HG03558 (cell line): ENCODE measurements around the gene MEGF9.
"Not testable (repeated sequence)": the region's sequence is repeated elsewhere in the genome, so short reads cannot be mapped to it uniquely, and the experiment has no call there.

Experiments used
- ATAC-seq: cut with Tn5 transposase; IDR thresholded peaks from one replicate; pipeline ENCODE4 v1.9.1; 2021; ENCODE audit warnings: moderate number of reproducible peaks; ENCODE audit not compliant: unreplicated experiment; ENCODE audit errors: extremely low read depth

The MEGF9 gene

DNA sequence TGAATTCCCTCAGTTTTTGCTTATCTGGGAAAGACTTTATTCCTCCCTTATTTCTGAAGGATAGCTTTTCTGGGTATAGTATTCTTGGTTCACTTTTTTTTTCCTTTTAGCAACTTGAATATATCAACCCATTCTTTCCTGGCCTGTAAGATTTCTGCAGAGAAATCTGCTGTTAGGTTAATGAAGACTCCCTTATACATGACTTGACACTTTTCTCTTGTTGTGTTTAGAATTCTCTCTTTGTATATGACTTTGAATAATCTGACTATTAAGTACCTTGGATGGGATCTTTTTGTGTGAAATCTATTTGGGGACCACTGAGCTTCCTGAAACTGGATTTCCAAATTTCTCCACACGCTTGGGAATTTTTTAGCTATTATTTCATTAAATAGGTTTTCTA lies 79.3 kb downstream of the MEGF9 start:
- no peak for ATAC-seq

GRCh38 chr9:120630333-120630732 lies 83.9 kb downstream of the MEGF9 start:
- no peak for ATAC-seq

DNA sequence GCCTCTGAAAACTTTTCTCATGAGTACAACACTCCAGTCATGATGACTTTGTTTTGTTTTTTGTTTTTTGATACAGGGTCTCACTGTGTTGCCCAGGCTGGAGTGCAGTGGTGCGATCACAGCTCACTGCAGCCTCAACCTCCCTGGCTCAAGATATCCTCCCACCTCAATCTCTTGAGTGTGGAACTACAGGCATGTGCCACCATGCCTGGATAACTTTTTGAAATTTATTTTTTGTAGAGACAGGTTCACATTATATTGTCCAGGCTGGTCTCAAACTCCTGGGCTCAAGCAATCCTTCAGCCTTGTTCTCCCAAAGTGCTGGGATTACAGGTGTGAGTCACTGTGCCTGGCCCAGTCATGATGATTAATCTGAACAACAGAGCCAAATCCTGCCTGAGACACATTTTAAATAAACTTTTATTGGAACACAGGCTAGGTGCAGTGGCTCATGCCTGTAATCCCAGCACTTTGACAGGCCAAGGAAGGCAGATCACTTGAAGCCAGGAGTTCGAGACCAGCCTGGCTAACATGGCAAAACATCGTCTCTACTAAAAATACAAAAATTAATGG lies 85.3 kb downstream of the MEGF9 start:
- ATAC-seq = not testable (repeated sequence)

- no peak for ATAC-seq
Observed at GRCh38 chr9:120628207-120628924, 85.9 kb downstream of the MEGF9 start.

GRCh38 chr9:120627073-120627472 lies 87.2 kb downstream of the MEGF9 start:
- no peak for ATAC-seq

DNA sequence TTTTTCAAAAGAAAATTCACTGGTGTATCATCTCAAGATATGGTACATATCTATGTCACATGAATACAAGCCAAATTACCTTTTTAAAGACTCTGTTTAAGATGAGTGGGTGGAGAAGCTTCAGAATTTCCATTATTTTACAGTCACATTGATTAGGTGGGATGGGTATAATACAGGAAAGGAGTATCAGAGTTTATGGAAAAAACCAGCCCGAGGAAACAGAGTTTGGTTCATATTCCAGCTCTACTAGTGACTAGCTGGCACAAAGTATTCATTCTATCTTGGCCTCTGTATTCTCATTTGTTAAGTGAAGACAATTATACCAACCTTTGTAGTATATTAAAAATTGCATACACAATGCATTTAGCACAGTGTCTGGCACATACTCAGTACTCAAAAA lies 87.8 kb downstream of the MEGF9 start:
- ATAC-seq = no peak

GRCh38 chr9:120625222-120625621 lies 89.0 kb downstream of the MEGF9 start:
- no peak for ATAC-seq

DNA sequence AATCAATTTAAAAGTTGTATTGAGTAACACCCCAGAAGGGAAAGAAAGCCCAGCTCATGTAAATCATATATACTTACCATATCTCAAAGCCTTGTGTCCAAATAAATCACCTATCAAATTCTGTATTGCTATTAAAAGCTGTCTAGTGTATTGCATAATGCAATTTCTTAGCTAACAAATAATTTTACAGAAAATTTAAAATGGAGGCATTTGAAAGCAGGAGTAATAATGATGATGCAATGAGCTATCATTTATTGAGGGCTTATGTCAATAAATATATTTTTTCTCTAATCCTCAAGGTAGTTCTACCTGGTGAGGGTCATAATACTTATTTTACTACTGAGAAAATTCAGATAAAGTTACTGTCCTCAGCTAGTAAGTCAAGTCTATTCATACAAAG lies 91.5 kb downstream of the MEGF9 start:
- no peak for ATAC-seq

DNA sequence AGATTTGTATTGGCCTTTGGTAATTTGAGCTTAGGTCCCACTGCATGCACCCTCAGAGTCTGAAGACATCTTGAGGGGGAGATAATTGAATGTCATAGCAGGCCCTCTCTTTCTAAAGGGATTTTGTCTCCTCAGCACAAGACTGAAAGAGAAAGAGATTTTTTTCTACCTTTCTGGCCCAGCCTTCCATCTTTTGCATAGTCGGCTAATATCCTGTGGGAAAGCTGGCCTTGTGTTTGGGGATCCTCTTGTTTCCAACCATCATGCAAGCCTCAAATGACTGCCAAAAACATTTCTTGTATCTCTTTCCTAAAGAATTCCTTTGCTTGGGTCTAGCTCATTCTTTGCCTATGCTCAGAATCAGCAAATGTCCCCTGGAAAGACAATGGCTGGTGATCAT lies 92.3 kb downstream of the MEGF9 start:
- no peak for ATAC-seq

DNA sequence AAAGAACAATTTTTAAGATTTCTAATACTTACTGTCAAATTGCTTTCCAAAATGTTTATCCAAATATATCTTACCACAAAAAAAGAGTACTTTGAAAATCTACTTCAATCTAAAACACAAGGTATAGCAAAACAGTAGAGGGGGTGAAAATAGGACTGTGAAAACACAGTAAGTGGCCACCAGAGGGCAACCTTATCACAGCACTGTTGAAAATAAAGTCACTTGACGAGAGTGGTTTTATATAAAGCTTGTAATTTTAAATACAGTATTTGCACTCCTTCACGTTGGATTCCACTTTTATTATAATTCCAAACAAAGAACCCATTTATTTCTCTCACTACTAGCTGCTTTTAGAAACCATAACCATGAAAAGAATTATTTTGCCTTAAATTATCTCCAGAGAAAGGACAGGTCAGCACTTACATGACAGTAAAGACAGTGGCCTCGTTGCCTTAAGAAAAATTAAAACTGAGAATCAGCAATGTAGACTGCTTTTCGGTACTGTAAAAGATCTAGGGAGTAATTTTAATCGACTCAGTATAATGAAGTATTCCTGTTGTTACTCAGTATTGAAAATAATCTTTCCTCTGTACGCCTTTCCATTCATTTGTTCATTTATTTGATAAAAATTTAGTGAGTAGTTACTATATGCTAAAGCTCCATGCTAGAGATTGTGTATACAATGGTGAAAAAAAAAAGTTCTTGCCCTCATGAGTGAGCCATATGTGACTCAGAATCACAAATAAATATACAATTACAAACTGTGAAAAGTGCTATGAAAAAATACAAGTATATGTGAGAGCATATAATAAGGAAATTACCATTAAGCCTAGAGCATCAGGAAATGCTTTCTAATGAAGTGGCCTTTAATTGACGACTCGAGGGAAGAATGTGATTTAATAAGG lies 94.3 kb downstream of the MEGF9 start:
- ATAC-seq = no peak

GRCh38 chr9:120616966-120617935 lies 97.0 kb downstream of the MEGF9 start:
- ATAC-seq = no peak

- no peak for ATAC-seq
Observed at GRCh38 chr9:120612218-120612617, 102.1 kb downstream of the MEGF9 start.

- no peak for ATAC-seq
Observed at GRCh38 chr9:120611690-120612068, 102.6 kb downstream of the MEGF9 start.

DNA sequence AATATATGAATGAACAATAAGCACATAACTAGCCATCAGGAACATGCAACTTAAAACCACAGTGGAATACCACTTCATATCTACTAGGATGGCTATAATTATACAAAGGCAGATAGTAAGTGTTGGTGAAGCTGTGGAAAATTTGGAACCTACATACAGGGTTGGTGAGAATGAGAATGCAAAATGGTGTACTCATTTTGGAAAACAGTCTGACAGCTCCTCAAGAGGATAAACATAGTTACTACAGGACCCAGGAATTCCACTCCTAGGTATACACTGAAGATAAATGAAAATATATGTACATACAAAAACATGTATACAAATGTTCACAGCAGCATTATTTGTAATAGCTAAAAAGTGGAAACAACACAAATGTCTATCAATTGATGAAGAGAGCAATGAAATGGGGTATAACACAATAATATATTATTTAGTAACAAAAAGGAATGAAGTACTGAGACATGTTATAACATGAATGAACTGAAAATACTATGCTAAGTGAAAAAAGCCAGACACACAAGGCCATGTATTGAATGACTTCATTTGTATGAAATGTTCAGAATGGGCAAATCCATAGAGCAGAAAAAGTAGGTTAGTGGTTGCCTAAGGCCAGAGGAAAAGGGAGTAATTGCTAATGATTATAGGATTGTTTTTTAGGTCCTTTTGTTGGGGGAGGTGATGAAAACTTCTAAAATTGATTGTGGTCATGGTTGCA lies 103.1 kb downstream of the MEGF9 start:
- ATAC-seq = no peak

DNA sequence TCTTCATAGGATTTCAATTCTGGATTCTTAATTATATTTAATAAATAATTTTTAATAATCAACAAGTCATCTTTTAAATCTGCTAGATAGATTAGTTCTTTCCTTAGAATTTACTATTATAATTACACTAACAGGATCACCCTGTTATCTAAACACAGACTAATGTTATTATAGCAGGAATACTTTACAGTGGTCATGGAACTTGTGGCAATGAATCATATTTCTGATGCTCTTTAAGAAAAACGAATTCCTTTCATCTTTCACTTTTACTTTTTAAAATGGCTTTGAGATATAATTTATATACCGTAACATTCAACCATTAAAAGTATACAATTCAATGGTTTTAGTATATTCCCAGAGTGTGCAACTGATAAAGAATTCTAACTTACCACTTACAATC lies 104.6 kb downstream of the MEGF9 start:
- ATAC-seq = no peak

DNA sequence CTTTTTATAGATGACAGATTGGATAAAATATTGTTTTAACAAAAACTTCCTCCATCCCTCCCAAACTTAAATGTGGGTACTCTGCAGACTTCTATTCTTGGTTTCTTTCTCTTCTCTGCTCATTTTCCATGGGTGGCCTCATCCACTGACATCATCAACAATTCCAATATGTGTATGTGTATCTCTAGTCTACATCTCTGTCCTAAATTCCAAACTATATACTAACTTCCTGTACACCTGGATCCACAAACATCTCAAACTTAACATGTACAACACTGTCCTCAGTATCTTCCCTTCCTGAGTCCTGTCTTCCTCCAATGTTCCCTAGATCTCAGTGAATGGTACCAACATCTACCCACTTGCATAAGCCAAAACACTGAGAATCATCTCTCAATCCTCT lies 105.8 kb downstream of the MEGF9 start:
- ATAC-seq = no peak

GRCh38 chr9:120603591-120603990 lies 110.7 kb downstream of the MEGF9 start:
- ATAC-seq = no peak

DNA sequence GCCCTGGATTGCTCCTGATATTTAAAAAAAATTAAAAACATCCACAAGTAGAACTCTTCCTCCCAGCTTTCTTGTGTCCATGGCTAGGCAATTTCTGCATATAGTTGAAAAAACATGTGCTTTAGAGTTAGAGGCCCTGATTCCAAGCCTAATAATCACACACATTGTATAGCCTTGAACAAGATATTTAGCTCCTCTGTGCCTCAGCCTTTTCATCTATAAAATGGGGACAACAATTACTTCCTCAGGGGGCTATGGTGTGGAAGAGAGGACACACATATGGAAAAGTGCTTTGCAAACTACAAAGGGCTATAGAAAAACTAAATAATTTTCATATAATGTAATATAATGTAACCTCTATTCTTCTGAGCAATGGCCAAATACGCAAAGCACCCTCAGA lies 111.3 kb downstream of the MEGF9 start:
- no peak for ATAC-seq

- no peak for ATAC-seq
Observed at GRCh38 chr9:120593955-120594277, 120.4 kb downstream of the MEGF9 start.
